Measurements from ENCODE around the gene PSMG1.

DNA sequence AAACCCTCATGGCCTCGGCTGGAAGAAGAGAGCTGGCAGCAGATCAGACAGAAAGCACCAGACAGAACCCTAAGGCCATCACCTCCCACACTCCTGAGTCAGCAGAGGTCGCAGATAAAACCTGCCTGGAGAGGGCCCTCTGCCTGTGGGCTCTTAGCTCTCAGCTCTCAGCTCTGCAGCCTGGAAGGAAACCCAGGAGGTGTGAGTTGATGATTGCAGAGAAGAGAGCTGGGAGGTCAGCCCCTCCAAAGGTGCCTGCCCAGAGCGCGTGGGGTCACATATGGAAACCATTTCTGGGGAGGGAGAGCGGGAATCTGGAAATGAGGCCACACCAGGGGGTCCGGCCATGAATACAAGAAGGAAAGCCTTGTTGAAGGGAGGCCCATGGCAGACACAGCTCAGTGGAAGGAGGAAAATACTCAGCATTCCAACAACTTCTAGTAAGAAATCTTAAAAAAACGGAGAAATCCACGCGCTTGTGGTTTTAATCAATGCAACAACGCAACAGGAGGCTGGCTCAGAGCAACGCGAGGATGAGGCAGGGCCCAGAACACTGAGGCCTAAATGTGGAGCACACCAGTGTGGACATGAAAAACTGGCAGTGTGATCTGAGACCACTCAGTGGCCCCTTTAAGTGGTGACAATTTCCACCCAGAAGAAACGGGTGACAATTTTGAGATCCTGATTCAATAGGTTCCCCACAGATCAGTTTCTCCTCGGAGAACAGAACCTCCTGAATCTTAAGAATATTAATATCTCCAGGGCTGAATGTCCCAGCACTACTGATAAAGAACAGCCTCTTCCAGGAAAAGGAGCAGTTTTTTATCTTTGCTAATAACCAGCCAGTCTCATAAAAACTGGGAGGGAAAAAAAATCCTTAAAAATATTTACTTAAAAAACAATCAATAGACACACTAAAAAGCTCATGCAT lies 45.7 kb downstream of the PSMG1 start:
- TF ChIP-seq, protein P1, sequence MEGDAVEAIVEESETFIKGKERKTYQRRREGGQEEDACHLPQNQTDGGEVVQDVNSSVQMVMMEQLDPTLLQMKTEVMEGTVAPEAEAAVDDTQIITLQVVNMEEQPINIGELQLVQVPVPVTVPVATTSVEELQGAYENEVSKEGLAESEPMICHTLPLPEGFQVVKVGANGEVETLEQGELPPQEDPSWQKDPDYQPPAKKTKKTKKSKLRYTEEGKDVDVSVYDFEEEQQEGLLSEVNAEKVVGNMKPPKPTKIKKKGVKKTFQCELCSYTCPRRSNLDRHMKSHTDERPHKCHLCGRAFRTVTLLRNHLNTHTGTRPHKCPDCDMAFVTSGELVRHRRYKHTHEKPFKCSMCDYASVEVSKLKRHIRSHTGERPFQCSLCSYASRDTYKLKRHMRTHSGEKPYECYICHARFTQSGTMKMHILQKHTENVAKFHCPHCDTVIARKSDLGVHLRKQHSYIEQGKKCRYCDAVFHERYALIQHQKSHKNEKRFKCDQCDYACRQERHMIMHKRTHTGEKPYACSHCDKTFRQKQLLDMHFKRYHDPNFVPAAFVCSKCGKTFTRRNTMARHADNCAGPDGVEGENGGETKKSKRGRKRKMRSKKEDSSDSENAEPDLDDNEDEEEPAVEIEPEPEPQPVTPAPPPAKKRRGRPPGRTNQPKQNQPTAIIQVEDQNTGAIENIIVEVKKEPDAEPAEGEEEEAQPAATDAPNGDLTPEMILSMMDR (conservative IDR thresholded peaks at IDR 0.05 in 1 of 2, IDR thresholded peaks at IDR 0.05 in 1 of 2; ENCODE audit: low read depth in 1 of 2, low read length in 2 of 2) = no peak
- no peak for TF ChIP-seq EZH2 (IDR thresholded peaks at IDR 0.05; ENCODE audit: low read length, missing control alignments)
